K562 (cell line): ENCODE results near the gene MRPL28. TPM values are rescaled to one million over a fixed set of nuclear protein-coding genes. Genes with fewer than 3 reads are reported as not detected.

Experiments
- BMI1 ChIP-seq: fragments of 150-350 bp; IDR thresholded peaks from 2 replicates; pipeline ENCODE4 v1.6.1; 2014; ENCODE audit warnings: low read length
- DDX20 ChIP-seq: fragments of 450-650 bp; IDR thresholded peaks from 2 replicates; pipeline ENCODE4 v1.6.1; 2016; ENCODE audit warnings: missing genetic modification characterization, low read depth, mild to moderate bottlenecking, missing compliant biosample characterization, moderate library complexity
- ERF ChIP-seq: fragments of 450-650 bp; formaldehyde crosslinking; IDR thresholded peaks from 2 replicates; pipeline ENCODE4 v1.4.0; 2020; ENCODE audit warnings: mild to moderate bottlenecking, mixed read lengths
- FOXP1 ChIP-seq: sonication (generic); formaldehyde crosslinking; IDR thresholded peaks from 2 replicates; pipeline ENCODE4 v1.8.0; 2022; ENCODE audit warnings: mild to moderate bottlenecking, missing genetic modification reagents
- GATA2 ChIP-seq: sonication (generic); formaldehyde crosslinking; IDR thresholded peaks from 2 replicates; pipeline ENCODE4 v1.4.0; 2020; ENCODE audit warnings: mild to moderate bottlenecking, missing genetic modification reagents
- MAFF ChIP-seq: IDR thresholded peaks from 2 replicates; pipeline ENCODE4 v1.6.1; 2012; ENCODE audit warnings: low read length, improper control_type of control experiment
- NCOA1 ChIP-seq: fragments of 450-650 bp; IDR thresholded peaks from 2 replicates; pipeline ENCODE4 v1.6.1; 2016; ENCODE audit warnings: low read depth
- NFXL1 ChIP-seq: fragments of 450-650 bp; formaldehyde crosslinking; IDR thresholded peaks from 2 replicates; pipeline ENCODE4 v1.4.0; 2021; ENCODE audit warnings: mild to moderate bottlenecking
- NFYB ChIP-seq: IDR thresholded peaks from 2 replicates; pipeline ENCODE4 v1.6.1; 2011; ENCODE audit warnings: mild to moderate bottlenecking, moderate library complexity; ENCODE audit not compliant: insufficient read length; ENCODE audit errors: extremely low read depth
- NR1H2 ChIP-seq: sonication (generic); formaldehyde crosslinking; IDR thresholded peaks from 2 replicates; pipeline ENCODE4 v1.4.0; 2020; ENCODE audit warnings: mild to moderate bottlenecking, missing genetic modification reagents
- SIX5 ChIP-seq, 2 experiments: IDR thresholded peaks; 2 replicates each; pipeline ENCODE4 v1.6.1; 2011; ENCODE audit warnings: low read length in 2 of 2, borderline replicate concordance in 1 of 2, low read depth in 1 of 2, mild to moderate bottlenecking in 1 of 2, moderate library complexity in 1 of 2; ENCODE audit not compliant: insufficient read depth in 1 of 2
- SP2 ChIP-seq: IDR thresholded peaks from 2 replicates; pipeline ENCODE4 v1.6.1; 2011; ENCODE audit warnings: mild to moderate bottlenecking, low read depth, low read length, moderate library complexity; ENCODE audit not compliant: poor library complexity, severe bottlenecking; ENCODE audit errors: extremely low read depth
- ZBED1 ChIP-seq: IDR thresholded peaks from 2 replicates; pipeline ENCODE4 v1.6.1; 2014
- ZNF3 ChIP-seq: fragments of 250-450 bp; sonication (Bioruptor Pico); IDR thresholded peaks from 2 replicates; pipeline ENCODE4 v1.5.0; 2021; ENCODE audit warnings: mild to moderate bottlenecking, moderate library complexity
- ZNF785 ChIP-seq: fragments of 250-450 bp; sonication (Bioruptor Pico); IDR thresholded peaks from 2 replicates; pipeline ENCODE4 v1.4.0; 2020; ENCODE audit warnings: mild to moderate bottlenecking
- polyA plus RNA-seq, 8 experiments: library from polyadenylated mRNA; depleted of rRNA in 4 of 8; stranded (reverse) in 5 of 8; unstranded in 3 of 8; fragments of >200 nt; fragmentation: Nextera tagmentation in 2 of 8; fragmentation: Illumina TruSeq in 1 of 8; extraction: Ambion mirVana in 2 of 8; extraction: Trizol in 1 of 8; gene quantifications; 2 replicates each; pipeline versions ENCODE4 v1.2.1 to v1.2.3, GENCODE V29; 2011 to 2014; ENCODE audit warnings: inconsistent platforms in 1 of 8, missing spikeins in 1 of 8
- total RNA-seq, 7 experiments: library from RNA; depleted of rRNA in 6 of 7; stranded (reverse); fragments of >200 nt in 6 of 7; fragmentation: Illumina TruSeq in 2 of 7; extraction: Trizol in 2 of 7; gene quantifications; 2 replicates each; pipeline versions ENCODE4 v1.2.1 to v1.2.3, GENCODE V29; 2011 to 2021; ENCODE audit warnings: low replicate concordance in 1 of 7
- TF ChIP-seq, protein P1 (sequence below): fragments of 250-450 bp; sonication (Bioruptor Pico); IDR thresholded peaks from 2 replicates; pipeline ENCODE4 v1.8.0; 2021; ENCODE audit warnings: mild to moderate bottlenecking, moderate library complexity
- TF ChIP-seq, protein P2 (sequence below): fragments of 250-450 bp; sonication (Bioruptor Pico); IDR thresholded peaks from 2 replicates; pipeline ENCODE4 v1.8.0; 2021; ENCODE audit warnings: borderline replicate concordance, mild to moderate bottlenecking, moderate library complexity; ENCODE audit not compliant: poor library complexity, severe bottlenecking
- TF ChIP-seq, protein P3 (sequence below): fragments of 250-450 bp; sonication (Bioruptor Pico); IDR thresholded peaks from 2 replicates; pipeline ENCODE4 v1.5.0; 2021
- TF ChIP-seq, protein P4 (sequence below): fragments of 250-450 bp; sonication (Bioruptor Pico); IDR thresholded peaks from 2 replicates; pipeline ENCODE4 v1.9.0; 2021; ENCODE audit warnings: mild to moderate bottlenecking, inconsistent platforms
- TF ChIP-seq, protein P5 (sequence below): fragments of 450-650 bp; IDR thresholded peaks from one replicate; pipeline ENCODE4 v1.6.1; 2018; ENCODE audit warnings: mild to moderate bottlenecking, moderate library complexity; ENCODE audit not compliant: partially characterized antibody
- TF ChIP-seq, protein P6 (sequence below): sonication (generic); formaldehyde crosslinking; IDR thresholded peaks from 2 replicates; pipeline ENCODE4 v1.9.0; 2022; ENCODE audit warnings: mild to moderate bottlenecking, missing genetic modification reagents

The MRPL28 gene
- total and polyA plus RNA-seq, 9 of the 15 experiments (the other 6 are each of a cell fraction or from before 2014, with no cell fraction given): 2.5 to 323 (median 175) TPM

DNA sequence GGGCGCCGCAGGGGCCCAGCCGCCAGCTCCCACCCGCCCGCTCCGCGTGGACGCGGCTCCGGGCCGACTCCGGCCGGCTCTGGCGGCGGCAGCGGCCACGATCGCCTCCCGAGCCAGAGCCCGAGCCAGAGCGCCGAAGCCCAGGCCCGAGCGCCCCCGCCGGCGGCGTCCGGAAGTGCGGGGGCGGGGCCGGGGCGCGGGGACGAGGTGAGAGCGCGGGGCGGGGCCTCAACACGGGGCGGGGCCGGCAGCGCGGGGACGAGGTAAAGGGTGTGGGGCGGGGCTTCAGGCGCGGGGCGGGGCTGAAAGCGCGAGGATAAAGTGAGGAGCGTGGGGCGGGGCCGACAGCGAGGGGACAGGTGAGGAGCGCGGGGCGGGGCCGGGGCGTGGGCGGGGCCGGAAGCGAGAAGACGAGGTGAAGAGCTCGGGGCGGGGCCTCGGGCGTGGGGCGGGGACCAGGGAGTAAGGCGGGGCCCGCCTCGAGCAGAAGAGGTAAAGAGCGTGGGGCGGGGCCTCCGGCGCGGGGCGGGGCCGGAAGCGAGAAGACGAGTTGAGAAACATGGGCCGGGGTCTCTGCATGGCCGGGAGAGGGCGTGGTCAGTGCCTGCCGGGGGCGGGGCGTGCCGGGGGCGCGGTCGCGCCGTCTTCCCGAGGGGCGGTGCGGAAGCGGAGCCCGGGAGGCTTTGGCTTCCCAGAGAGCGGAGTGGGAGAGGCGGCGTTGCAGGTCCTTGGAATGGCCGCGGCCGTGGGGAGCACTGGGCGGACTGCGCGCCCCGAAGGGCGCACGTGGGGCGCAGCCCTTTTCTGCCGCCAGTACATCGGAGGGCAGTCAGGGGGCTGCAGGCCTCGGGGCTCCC lies 17.6 kb downstream of the MRPL28 start, which contains the start of gene AXIN1 (continued):
- no peak for TF ChIP-seq GATA2
- TF ChIP-seq, protein P1, sequence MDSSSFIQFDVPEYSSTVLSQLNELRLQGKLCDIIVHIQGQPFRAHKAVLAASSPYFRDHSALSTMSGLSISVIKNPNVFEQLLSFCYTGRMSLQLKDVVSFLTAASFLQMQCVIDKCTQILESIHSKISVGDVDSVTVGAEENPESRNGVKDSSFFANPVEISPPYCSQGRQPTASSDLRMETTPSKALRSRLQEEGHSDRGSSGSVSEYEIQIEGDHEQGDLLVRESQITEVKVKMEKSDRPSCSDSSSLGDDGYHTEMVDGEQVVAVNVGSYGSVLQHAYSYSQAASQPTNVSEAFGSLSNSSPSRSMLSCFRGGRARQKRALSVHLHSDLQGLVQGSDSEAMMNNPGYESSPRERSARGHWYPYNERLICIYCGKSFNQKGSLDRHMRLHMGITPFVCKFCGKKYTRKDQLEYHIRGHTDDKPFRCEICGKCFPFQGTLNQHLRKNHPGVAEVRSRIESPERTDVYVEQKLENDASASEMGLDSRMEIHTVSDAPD: no peak
- TF ChIP-seq MAFF: no peak
- no peak for TF ChIP-seq NFYB
- TF ChIP-seq ZBED1: no peak
- TF ChIP-seq SP2: no peak
- TF ChIP-seq FOXP1: no peak
- TF ChIP-seq, protein P2, sequence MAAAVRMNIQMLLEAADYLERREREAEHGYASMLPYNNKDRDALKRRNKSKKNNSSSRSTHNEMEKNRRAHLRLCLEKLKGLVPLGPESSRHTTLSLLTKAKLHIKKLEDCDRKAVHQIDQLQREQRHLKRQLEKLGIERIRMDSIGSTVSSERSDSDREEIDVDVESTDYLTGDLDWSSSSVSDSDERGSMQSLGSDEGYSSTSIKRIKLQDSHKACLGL (CRISPR knock-in tag): no peak
- TF ChIP-seq, protein P3, sequence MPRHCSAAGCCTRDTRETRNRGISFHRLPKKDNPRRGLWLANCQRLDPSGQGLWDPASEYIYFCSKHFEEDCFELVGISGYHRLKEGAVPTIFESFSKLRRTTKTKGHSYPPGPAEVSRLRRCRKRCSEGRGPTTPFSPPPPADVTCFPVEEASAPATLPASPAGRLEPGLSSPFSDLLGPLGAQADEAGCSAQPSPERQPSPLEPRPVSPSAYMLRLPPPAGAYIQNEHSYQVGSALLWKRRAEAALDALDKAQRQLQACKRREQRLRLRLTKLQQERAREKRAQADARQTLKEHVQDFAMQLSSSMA (CRISPR knock-in tag): no peak
- TF ChIP-seq ZNF3: no peak
- TF ChIP-seq, protein P4, sequence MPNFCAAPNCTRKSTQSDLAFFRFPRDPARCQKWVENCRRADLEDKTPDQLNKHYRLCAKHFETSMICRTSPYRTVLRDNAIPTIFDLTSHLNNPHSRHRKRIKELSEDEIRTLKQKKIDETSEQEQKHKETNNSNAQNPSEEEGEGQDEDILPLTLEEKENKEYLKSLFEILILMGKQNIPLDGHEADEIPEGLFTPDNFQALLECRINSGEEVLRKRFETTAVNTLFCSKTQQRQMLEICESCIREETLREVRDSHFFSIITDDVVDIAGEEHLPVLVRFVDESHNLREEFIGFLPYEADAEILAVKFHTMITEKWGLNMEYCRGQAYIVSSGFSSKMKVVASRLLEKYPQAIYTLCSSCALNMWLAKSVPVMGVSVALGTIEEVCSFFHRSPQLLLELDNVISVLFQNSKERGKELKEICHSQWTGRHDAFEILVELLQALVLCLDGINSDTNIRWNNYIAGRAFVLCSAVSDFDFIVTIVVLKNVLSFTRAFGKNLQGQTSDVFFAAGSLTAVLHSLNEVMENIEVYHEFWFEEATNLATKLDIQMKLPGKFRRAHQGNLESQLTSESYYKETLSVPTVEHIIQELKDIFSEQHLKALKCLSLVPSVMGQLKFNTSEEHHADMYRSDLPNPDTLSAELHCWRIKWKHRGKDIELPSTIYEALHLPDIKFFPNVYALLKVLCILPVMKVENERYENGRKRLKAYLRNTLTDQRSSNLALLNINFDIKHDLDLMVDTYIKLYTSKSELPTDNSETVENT (CRISPR knock-in tag): peak; percentile 76; the same call in 1 of the 2 replicates
- 0 out of 2 replicates have a peak, but pooled peaks have one; percentile 46 for TF ChIP-seq ERF
- no peak for TF ChIP-seq ZNF785 (CRISPR knock-in tag)
- TF ChIP-seq, protein P5, sequence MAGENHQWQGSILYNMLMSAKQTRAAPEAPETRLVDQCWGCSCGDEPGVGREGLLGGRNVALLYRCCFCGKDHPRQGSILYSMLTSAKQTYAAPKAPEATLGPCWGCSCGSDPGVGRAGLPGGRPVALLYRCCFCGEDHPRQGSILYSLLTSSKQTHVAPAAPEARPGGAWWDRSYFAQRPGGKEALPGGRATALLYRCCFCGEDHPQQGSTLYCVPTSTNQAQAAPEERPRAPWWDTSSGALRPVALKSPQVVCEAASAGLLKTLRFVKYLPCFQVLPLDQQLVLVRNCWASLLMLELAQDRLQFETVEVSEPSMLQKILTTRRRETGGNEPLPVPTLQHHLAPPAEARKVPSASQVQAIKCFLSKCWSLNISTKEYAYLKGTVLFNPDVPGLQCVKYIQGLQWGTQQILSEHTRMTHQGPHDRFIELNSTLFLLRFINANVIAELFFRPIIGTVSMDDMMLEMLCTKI: no peak
- TF ChIP-seq NFXL1 (CRISPR knock-in tag): no peak
- no peak for TF ChIP-seq BMI1
- TF ChIP-seq NR1H2: no peak
- TF ChIP-seq SIX5 (IDR thresholded peaks at IDR 0.05; ENCODE audit: borderline replicate concordance in 1 of 2, insufficient read depth in 1 of 2, low read depth in 1 of 2, low read length in 2 of 2): no peak
- TF ChIP-seq DDX20 (tag): no peak
- TF ChIP-seq NCOA1: no peak
- TF ChIP-seq, protein P6, sequence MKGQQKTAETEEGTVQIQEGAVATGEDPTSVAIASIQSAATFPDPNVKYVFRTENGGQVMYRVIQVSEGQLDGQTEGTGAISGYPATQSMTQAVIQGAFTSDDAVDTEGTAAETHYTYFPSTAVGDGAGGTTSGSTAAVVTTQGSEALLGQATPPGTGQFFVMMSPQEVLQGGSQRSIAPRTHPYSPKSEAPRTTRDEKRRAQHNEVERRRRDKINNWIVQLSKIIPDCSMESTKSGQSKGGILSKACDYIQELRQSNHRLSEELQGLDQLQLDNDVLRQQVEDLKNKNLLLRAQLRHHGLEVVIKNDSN: peak; percentile 44; the same call in 1 of the 2 replicates
